Measurements from ENCODE around the gene DGKQ.

Gene DGKQ

DNA sequence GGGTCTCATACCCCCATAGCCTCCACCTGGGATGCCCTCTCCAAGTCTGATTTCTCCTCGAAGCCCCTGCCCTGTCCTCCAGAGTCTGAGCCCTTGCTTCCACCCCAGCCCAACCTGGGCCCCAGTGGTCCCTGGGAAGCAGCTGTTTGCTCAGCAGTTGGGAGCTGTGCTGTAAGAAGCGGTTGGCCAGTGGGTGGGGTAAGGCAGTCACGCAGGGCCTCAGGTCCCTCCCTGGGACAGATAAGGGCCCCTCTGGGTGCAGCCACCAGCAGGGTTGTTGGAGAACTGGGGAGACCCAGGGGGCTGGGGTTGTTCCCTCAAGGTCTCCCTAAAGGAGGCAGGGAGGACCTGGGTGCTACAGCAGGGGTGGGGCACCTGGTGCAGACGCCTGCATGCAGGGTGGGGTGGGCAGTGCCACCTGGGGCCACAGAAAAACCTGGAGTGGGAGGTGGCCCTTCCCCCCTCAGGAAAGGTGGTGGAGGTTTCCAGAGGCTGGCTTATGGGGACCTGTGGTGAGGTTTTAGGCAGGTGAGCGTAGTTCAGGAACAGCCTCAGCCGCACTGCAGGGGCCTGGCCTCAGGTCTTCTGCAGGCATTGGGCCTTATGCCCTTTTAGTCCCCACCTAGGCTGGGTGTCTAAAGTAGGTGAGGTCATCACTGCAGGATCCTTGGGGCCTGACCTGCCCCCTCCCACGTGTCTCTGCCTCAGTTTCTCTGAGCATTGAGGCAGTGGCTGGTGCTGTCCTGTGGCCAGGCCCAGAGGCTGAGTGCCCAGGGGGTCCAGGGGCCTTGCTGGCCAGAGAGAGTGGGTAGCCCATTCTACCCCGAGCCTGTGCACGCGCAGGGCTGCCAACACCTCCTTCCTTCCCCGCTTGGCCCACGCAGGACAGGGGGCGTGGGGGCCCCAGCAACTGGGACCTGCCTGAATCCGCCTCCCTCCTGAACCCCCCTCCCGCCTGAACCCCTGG is 22.9 kb upstream of the DGKQ start:
- DNase-seq (ENCODE audit: extremely low read depth in 1 of 2, low read depth in 1 of 2) = no peak

DNA sequence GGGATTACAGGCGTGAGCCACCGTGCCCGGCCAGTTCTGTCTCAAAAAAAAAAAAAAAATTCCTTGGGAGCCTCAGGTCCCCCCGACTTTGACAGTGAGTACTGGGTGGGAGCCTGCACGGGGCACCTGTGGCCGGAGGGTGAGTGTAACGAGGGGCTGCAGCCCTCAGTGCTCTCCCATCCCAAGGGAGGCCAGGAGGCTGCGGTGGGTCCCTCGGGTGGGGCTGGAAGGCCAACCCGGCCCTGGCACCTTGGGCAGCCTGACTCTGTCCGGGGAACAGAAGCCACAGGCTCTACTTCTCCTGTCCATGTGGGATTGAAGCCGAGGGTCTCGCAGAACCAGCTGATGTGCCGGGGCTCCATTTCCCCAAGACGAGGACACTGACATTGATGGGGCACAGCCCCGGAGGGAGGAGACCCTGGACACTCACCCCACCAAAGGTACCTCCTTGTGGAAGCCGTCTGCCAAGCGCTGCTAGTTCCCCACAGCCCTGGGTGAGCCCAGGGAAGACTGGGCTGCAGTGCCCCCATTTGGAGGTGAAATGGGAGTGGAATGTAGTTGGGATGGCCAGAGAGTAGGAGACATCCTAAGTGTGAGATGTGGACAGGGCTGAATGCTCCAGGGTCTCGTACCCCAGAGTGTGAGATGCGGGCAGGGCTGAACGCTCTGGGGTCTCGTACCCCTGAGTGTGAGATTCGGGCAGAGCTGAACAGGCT is 22.1 kb upstream of the DGKQ start:
- DNase-seq (ENCODE audit: extremely low read depth in 1 of 2, low read depth in 1 of 2) = no peak

DNA sequence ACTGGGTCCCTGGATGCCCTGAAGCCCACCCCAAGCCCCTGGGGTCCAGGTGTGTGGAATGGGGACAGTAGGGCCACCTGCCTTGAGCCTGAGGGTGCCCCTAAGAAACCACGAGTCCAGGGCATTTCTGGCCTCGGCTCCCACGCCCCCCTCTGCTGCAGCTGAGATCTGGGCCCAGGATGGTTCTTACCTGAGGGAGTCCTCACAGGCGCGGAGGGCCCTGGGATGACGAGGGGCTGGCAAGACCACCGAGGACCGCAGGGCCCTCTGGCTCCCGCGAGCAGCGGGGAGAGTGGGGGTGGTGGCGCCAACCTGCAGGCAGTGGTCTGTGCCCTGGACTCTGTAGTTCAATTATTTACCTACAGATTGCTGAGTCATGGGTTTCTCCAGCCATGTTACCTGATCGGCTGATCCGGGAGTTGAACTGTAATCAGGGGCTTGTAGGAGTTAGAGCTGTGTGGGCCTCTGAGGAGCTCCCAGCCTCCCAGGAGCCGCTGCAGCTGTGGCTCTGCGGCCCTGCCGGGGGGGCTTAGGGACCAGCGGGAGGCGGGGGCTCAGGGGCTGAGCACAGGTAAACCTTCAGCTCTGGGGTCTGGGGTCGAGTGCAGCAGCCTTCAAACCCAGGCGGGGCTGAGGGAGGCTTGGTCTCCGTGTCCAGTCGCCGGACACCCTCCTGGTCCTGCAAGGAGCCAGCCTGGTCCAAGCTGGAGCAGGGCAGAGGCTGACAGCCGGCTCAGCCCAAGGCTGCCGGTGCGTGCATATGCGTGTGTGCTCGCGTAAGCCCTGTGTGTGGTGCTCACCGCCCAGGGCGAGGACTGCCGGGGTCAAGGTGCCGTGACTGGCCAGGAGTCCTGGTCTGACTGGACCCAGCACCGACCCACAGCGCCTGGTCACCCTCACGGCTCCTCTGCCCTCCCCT is 20.0 kb upstream of the DGKQ start, which contains the start of gene SLC26A1:
SLC26A1 (minus strand) TSS at position 294 of the 919 bp plus-strand sequence. CDS start 1,701 bp downstream, outside the sequence.
- no peak for DNase-seq (ENCODE audit: extremely low read depth in 1 of 2, low read depth in 1 of 2)

DNA sequence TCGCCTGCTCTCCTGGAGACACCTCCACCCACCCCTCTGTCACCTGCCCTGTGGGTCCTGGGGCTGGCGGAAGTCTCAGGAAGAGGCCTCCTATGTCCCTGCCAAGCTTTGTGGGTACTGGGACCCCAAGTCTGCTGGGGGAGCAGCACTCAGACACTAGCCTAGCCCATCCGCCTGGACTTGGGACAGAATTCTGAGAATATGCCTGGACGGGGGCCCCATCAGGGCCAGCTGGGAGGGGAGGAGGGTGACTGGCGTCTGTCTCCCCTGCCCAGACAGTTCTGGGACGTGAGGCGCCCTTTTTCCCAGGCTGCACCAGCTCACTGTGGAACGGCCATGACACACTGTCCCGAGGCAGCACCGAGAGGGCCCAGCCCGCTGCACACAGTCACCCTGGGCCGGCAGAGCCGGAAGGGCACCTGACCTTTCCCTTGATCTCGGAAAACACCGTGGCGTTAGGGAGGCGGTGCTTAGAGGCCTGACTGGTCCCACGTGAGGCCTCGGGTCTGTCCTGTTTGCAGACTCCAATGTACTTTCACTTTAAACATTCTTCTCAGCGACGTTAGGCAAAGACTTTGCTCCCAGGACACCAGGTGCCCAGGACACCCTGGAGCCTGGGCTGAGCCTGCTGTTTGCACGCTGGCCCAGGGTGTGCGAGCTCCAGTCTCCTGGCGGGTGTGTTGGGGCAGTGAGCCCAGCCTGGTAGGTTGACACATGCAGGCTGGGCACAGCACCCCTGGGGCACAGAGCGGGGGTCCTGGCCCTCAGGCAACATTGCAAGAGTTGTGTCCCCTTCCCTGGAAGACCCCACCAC is 19.1 kb upstream of the DGKQ start:
- DNase-seq (ENCODE audit: extremely low read depth in 1 of 2, low read depth in 1 of 2) = no peak

DNA sequence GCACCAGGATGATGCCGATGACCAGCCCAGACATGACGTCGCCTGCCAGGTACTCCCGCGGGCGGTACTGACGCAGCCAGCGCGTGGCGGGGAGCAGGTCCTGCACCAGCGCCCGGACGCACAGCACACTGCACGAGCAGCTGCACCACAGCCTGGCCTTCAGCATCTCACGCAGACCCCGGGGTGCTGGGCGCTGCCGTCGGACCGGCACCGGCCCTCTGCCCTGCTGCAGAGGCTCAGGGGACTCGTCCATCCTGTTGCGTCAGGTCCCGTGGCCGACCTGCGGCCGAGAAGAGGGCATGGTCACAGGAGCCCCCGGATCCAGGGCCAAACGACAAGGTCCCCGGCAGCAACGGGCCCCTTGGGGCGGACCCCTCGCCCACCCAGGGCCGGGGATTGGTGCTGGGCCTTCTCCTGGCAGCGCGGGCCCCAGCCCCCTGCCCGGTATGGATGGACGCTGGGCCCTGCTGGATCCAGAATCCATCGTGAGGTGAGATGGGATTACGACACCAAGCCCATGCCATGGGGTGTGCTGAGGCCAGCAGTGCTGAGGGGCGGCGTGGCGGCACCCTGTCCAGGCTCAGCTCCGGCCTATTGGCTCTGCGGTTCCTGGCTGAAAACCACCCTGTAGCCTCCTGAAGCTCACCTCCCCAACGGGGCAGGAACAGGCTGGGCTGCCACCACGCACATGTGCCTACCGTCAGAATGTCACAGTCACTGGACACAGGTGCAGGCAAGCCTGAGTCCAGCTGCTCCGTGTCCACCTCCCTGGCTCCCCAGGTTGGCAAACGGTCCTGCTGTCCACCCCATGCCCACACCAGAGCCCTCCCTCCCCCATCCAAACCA is 18.3 kb upstream of the DGKQ start:
- DNase-seq (ENCODE audit: extremely low read depth in 1 of 2, low read depth in 1 of 2) = no peak

DNA sequence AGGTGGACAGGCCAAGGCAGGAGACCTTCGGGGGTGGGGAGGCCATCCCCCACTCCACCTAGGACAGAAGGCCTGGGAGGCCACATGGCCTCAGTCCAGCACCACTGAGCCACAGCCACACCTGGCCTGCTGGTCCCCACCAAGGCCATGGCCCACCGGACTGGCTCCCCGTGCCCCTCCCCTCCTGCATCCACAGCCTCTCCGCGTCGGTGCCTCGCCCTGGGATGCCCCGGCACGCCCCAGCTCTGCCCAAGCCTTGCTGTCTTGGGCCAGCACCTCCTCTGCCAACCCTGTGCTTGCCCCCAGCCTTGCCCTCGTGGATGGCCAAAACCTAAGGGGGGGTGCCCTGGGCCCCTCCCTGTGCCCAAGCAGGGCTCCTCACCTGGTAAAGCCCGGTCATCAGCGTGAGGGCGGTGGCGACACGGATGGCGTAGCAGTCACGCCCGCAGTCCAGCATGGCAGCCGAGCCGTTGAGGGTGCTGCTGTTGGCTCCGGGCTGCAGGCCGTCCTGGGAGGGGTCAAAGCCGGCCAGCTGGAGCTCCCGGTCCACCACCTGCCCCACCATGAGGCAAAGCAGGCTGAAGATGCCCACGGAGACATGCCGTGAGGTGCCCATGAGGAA is 17.5 kb upstream of the DGKQ start:
- no peak for DNase-seq (ENCODE audit: extremely low read depth in 1 of 2, low read depth in 1 of 2)

DNA sequence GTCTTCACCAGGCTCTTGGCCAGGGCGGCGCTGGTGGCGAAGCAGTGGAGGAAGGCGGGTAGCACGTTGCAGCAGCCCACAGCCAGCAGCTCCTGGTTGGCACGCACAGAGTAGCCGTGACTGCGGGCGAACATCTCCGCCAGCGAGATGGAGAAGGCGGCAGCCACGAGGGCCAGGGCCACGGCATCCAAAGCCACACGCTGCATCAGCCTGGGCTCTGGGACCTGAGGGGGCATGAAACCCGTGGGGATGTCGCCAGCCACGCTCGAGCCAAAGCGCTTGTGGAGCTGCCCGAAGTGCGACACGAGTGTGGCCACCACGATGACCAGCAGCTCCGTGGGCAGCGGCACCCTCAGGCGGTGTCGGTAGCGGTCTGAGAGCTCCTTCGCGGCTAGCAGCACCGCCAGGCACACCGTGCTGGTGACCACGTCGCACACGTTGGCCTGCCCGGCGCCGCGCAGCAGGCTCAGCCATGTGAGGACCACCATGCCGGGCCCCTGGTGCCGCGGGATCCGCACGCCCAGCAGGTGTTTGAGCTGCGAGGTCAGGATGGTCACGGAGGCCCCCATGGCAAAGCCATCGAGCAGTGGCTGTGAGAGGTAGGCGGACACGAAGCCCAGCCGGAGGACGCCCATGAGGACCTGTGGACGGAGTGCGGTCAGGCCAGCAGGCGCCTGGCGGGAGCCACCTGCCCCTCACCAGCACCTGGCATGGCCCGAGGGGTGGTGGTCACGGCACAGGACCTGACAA is 16.5 kb upstream of the DGKQ start:
- DNase-seq (ENCODE audit: extremely low read depth in 1 of 2, low read depth in 1 of 2) = no peak

DNA sequence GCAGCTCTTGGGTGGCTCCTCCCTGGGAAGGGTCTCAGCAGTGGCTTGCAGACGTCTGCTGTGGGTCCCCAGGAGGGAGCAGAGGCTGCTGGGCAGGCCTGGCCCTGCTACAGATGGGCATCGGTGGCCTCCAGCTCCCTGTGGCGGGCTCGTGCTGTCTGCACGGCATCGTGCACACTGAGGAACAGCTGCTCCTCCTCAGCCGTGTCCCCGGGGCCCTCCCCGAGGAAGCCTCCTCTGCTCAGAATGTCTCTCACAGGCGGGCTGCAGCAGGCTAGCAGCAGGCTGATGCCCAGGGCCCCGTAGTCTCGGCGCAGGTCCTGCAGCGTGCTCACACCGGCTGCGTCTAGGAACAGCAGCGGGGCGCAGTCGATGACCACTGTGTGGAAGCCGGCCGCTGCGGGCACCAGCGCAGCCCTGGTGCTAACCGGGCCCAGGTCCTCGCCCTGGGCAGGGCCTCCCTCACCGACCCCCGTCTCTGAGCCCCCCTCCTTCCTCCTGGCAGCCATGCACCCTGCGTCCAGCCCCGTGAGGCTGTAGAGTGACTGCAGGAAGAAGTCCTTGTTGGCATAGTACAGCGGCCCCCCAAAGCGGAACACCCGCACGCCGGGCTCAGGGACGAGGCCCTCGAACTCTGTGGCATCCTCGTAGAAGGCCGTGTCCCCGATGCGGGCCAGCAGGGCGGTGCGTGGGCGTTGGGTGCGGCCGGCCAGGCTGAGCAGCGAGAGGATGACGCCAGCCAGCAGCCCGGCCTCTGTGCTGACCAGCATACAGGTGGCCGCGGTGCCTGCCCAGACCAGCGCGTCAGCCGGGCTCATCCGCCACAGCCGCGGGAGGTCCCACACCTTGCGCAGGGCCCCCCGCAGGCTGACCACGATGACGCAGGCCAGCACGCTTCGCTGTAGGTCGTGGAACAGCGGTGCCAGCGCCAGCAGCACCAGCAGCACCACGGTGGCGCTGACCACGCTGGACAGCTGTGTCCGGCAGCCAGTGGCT is 15.7 kb upstream of the DGKQ start:
- DNase-seq (ENCODE audit: extremely low read depth in 1 of 2, low read depth in 1 of 2) = no peak

DNA sequence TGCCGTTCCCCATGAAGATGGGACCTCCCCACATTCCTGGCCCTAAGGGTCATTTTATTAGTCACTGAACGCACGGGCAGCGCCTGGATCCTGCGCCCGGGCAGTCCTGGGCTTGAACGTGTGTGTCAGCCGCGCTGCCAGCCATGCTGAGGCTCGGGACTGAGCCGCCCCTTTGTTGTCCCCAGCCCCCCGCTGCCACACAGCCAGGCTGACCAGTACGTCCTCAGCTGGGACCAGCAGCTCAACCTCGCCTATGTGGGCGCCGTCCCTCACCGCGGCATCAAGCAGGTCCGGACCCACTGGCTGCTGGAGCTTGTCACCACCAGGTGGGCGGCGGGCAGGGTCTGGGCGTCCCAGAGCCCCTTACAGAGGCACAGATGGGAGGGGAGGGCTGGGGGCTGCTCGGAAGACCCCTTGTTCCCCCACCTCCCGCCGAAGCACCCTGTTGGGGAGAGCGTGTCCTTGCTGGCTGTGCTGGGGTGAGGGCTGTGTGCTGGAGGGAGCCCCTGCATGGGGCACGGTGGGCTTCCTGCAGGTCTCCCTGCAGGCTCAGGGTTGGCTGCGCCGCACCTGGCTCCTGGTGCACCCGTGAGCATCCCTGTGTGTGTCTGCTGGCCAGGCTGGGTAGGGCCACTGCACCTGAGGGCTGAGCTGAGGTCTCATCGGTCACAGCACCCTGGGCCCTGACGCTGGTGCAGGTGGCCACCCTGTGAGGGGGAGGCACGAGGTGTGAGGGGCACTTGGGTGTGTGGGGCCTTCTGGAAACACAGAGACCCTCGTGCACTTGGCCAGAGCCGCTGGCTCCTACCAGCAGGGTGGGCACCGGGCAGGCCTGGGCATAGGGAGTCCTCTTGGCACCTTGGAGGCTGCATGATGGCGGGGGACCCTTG is 14.5 kb upstream of the DGKQ start:
- no peak for DNase-seq (ENCODE audit: extremely low read depth in 1 of 2, low read depth in 1 of 2)

DNA sequence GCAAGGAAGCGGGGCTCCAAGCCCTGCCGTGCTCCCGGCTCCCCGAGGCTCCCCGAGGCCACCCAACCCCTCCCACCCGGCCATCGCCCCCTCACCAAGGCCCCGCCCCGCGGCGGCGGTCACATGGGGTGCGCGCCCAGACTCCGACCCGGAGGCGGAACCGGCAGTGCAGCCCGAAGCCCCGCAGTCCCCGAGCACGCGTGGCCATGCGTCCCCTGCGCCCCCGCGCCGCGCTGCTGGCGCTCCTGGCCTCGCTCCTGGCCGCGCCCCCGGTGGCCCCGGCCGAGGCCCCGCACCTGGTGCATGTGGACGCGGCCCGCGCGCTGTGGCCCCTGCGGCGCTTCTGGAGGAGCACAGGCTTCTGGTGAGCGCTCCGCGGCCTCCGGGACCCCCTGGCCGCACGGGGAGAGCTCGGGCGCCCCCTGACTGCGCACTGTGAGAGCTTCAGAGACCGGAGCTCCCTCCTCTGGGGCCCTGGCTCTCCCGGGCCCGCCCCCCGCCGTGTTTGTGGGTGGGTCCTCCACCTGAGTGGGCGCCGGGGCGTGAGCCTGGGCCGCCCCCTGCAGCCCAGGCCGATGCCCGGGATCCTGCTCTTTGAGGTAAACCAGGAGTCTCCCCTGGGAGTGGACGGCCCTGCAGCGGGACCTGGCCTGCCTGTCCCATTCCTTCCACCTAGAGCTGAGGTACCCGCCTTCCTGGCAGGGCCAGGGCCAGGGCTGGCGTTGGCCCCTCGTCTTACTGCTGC is 13.7 kb upstream of the DGKQ start, which contains the start of gene IDUA:
IDUA (plus strand) TSS at position 166 of the 745 bp plus-strand sequence; CDS start at position 207, 41 bp downstream.
- peak; percentile 74 to 79 for DNase-seq (ENCODE audit: extremely low read depth in 1 of 2, low read depth in 1 of 2)

DNA sequence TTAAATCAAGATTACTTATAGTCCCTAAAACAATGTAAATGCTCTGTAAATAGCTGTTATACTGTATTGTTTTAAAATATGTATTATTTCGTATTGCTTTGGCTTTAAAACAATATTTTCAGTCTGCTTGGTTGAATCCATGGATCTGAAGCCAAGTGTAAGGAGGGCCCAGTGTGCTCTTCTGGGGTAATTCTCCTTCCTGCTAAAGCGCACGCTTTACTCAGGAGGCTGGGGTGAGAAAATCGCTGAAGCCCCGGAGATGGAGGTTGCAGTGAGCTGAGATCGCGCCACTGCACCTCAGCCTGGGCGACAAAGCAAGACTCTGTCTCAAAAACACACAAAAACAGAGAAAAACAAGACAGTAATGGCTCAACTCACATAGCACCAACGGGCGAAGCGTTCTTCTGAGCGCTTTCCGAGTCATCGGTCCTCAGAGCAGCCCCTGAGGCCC is 13.1 kb upstream of the DGKQ start:
- DNase-seq (ENCODE audit: extremely low read depth in 1 of 2, low read depth in 1 of 2) = no peak

DNA sequence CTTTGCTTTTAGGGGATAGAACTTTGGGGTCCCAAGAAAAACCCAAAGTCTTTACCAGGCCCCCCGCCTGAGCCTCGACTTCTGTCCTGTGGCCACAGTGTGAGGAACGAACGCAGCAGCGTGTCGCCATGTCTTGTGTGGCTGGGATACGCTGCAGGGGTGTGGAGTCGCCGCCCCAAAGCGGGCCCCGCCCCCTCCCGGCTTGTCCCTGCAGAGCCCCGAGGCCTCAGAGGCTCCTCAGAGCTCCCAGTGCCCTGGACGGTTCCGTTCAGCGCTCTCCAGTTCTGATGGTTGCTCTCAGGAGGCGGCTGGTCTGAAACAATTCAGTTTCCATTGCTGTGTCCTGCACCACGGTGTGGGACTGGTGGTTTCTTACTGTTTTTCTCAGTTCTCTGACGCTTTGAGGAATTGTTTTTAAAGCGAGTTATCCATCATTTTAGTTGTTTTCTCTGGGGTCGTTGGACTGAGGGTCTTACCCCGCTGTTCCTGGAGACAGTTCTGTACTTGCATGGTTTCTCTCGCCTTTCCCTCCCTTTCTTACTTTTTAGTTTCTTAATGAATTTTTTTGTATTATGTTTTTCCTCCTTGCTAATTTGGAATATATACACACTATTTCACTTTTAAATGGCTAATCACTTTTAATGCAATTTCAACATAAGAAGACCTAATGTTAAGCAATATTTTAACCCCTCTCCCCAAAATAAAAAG is 11.9 kb upstream of the DGKQ start:
- DNase-seq (ENCODE audit: extremely low read depth in 1 of 2, low read depth in 1 of 2) = peak; percentile 49 to 69

DNA sequence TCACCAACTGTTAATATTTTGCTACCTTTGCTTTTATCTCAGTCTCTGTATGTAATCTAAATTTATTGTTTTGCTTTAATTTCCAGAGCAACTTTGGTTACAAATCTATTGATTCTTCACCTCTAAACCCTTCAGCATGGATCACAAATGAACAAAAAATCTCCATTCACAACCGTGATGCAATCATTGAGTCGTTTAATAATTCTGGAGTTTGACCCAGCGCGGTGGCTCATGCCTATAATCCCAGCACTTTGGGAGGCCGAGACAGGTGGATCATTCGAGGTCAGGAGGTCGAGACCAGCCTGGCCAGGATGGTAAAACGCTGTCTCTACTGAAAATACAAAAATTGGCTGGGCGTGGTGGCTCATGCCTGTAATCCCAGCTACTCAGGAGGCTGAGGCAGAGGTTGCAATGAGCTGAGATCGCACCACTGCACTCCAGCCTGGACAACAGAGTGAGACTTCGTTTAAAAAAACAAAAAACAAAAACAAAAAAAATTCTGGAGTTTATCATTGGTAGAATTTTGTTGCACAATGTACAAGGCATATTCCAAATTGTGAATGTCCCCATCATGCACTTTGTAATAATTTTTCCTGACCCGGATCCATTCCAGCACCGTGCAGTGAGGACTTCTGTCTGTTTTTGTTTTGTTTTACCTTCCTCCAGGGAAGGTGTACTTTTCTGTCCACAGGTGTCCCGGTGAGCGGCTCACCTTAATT is 11.1 kb upstream of the DGKQ start:
- no peak for DNase-seq (ENCODE audit: extremely low read depth in 1 of 2, low read depth in 1 of 2)

DNA sequence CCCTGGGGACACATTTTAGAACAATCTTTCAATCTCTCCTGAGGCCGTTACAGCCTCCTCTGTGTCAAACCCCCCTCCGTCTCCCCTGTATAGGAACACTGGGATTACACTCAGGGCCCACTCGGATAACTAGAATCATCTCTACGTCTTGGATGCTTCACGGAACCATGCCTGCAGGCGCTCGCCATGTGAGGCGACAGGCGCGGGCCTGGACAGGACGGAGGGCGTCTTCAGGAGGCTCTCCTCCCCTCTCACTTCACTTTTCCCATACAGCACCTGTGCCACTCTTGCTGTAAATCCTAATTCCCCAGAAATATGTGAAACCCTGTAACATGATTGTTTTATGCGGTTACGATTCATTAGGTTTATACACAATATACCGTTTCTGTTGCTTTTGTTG is 9.4 kb upstream of the DGKQ start:
- no peak for DNase-seq (ENCODE audit: extremely low read depth in 1 of 2, low read depth in 1 of 2)

Data from stimulated activated CD8-positive, alpha-beta memory T cell treated with anti-CD3 and anti-CD28 coated beads, Interleukin-7, amount 100 ng/mL, for 48 hours (primary cell).